ENCODE data around the gene DOK7.
A peak's percentile ranks its signal among the peaks of the same experiment; 100 is the strongest.

Gene DOK7

DNA sequence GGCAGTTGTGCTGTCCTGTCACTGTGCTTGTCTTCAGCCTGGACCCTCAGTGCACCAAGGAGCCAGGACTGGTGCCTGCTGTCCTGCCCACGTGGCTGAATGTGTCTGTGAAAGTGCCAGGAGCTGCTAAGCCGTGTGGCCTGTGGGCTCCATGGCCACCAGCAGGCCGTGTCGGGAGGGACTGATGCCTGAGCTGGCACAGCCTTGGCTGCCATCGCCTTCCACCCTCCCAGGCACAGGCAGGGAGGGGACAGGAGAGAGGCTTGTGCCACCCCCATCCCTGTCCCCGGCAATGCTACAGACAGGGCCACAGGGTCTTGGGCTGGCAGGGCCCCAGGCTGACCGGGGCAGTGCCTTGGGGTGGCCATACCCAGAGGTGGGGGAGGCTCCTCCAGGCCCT is 24.8 kb downstream of the DOK7 start:
- peak; percentile 56 for DNase-seq (ENCODE audit: low spot score)

DNA sequence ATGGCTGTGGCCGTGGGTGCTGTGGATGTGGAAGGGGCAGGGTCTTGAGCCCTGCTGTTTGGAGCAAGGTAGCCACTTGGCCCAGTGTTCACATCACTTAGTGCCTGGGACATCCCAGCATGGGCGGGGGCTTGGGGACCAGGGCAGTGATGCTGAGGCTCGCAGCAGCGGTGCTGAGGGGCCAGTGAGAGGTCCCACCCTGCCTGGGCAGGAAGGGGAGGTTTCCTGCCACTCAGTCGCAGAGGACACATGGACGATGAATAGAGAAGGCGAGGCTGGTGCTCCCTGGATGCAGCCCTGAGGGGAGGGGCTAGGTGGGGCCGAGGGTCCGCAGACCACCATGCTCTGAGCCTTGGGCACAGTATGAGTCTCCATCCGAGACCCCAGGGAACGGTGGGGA is 25.7 kb downstream of the DOK7 start:
- no peak for DNase-seq (ENCODE audit: low spot score)

DNA sequence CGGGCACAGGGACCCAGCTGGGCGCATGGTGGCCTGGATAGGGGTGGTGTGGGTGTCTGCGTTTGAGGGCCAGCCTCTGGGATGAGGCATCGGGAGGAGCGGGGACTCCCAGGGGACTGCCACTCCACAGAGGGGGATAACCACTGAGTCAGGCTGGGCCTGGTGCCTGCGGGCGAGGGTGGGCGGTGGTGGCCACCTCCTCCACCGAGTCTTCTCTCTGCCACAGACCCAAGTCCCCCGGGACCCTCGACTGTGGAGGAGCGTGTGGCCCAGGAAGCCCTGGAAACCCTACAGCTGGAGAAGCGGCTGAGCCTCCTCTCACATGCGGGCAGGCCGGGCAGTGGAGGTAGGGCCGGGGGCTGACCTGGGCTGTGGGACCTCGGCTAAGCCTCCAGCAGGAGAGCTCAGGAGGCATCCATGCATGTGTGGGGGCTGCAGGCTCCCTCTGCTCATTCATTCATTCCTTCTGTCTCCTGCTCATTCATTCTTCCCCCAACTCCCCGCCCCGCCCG is 26.4 kb downstream of the DOK7 start:
- no peak for DNase-seq (ENCODE audit: low spot score)

DNA sequence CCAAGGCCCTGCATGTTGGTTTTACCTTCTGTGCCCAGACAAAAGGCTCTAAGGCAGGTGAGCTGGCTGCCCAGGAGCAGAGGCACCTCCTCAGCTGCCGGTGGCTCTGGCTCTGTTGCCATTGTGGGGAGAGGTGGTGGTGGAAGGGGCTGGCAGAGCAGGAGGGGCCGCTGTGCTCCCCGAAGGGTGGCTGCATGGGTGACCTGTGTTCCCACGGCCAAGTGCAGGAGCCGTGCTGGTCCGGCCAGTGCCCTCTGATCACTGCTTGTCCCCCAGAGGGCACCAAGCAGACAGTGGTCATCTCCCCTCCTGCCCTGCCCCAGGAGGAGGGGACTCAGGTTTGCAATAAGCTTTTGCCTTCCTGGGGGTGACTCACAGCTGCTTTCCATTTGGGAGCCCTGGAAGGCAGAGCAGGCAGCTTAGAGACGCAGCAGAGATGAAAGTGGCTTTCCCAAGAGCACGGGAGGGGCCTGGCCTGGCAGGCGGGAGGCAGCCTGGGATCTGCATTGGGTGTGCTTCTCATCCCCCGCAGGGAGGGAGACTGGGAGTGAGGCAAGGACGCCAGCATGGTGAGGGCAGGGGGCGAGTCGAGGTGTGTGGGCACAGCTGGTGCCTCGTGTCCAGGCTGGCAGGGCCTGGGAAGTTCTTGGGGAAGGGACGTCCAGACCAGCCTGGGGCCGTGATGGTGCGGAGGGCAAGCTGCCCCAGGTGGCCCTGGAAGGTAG is 28.7 kb downstream of the DOK7 start:
- DNase-seq (ENCODE audit: low spot score) = no peak

DNA sequence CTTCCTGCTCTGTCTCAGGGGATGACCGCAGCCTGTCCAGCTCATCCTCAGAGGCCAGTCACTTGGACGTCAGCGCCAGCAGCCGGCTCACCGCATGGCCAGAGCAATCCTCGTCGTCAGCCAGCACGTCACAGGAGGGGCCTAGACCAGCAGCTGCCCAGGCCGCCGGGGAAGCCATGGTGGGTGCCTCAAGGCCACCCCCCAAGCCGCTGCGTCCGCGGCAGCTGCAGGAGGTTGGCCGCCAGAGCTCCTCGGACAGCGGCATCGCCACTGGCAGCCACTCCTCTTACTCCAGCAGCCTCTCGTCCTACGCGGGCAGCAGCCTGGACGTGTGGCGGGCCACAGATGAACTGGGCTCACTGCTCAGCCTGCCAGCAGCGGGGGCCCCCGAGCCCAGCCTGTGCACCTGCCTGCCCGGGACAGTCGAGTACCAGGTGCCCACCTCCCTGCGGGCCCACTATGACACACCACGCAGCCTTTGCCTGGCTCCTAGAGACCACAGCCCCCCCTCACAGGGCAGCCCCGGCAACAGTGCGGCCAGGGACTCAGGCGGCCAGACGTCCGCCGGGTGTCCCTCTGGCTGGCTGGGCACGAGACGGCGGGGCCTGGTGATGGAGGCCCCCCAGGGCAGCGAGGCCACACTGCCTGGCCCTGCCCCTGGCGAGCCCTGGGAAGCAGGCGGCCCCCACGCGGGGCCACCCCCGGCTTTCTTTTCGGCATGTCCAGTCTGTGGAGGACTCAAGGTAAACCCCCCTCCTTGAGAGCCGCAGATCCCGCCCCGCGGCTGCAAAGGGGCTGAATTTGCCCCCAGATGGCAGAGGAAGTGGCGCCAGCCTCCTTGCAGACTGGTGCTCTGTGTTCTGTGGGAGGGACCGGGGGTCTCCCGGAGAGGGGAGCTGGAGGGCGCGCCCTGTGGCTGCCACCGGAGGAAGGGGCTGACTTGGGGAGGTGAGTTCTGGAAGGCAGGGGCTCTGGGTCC is 29.9 kb downstream of the DOK7 start:
- DNase-seq (ENCODE audit: low spot score) = no peak

DNA sequence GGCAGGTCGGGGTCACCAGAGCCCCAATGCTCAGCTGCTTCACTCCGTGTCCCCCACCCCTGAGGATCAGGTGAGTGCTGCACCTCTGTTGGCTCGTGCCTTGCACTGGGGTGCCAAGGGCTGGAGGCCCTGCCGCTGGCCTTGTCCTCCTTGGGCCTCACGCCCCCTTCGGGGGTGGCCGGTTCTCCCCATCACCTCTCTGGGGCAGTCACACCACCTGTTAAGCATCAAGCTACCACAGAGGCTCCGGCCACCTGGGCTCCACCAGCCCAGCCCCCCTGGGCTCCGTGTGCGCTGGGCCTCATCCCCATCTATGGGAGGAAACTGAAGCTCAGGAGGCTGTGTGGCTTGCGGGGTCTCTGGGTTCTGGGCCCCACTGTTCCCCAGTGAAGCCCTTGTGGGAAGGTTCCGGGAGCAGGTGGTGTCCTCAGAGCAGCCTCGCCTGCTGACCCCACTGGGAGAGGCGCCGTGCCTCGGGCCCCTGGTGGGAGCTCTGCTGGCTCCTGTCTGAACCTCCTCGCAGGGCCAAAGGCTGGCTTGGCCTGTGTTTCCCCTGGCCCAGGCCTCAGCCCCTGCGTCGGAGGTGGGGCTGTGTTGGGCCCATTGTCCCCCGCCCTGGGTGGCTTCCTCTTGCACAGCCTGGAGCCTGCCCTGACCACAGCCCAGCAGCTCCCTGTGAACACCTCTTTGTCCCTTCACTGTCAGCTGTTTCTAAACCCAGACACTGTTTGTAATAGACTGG is 30.8 kb downstream of the DOK7 start:
- DNase-seq (ENCODE audit: low spot score) = no peak

DNA sequence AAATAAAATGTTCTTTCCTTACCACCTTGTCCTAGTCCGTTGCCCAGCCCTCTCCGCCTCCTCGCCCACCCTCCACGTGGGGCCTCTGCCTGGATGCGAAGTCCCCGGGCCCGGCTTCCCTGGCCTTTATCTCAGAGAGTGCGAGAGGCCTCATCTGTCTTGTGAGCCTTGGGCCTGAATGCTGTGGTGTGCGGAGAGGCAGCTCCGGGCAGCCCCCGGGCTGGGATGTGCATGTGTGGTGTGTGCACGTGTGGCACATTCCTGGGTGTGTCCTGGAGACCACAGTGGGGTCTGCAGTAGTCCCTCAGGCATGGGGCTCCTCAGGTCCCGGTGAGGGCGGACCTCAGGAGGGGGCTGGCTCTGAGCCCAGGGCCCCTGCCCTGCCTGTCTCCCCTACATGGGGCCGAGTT is 31.4 kb downstream of the DOK7 start:
- DNase-seq (ENCODE audit: low spot score) = no peak

DNA sequence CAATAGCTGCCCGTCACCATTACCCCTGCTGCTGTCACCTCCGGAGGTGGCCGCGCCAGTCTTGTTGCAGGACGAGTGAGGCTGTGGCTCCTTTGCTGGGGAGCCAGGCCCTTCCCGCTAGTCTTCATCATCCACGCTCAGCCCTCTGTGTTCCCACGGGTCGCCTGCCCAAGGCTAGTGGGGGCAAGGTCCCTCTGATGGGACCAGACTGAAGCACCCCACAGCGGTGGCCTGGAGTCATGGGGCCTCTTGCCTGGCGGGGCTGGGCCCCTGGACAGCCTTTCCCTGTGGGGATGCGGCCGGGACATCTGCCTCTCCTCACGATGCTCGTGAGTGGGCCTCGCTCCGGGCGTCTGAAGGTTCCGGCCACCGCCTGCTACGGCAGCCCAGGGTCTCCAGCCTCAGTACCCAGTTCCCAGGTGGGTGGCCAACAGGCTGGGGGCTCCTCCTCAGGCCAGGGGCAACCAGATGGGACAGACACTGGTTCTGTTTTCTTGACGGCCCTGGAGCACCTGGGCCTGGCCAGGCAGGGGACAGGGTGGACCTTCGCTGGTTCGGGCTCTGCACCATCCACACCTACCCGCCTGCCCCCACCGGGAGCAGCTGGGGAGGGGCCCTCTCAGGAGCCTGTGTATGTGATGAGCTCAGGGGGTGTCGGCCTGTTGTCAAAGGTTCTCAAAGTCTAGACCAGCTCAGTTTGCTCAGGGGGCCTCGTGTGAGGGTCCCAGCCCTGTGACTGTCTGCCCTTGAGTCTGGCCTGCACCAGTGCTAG is 32.3 kb downstream of the DOK7 start:
- DNase-seq (ENCODE audit: low spot score) = no peak

DNA sequence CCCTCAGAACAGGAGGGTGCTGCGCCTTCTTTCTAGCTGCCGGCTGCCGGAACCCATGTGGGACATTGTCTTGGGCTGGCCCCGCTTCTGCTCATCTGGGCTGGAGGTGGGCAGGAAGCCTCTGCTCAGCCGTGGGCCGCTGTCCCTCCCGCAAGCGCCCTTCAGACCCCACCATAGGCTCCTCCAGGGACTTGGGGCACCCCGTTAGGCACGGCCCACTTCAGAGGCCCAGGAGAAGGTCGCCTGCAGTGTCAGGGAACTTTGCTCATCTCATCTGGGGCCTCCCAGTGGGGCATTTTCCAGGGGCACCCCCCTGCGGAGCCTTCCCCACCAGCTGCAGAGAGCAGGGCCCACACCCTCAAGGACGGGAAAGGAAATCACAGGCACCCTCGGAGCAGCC is 32.9 kb downstream of the DOK7 start:
- DNase-seq (ENCODE audit: low spot score) = no peak

DNA sequence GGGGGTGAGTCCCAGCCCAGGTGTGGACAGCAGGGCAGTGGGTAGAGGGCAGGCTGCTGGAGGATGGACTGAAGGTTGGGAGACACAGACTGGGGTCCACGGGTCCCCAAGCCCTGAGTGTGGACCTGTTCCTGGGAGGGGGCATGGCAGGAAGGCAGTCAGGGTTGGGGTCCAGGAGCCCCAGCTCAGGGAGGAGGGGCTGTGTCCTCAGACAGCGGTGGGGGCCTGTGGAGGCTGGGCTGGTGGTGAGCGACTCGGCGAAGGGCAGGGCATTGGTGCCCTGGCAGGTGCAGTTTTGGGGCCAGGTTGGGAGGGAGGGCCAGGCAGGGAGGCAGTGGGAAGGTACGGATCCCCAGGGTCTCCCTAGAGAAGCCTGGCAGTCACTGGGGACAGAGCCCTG is 34.0 kb downstream of the DOK7 start:
- DNase-seq (ENCODE audit: low spot score) = no peak

DNA sequence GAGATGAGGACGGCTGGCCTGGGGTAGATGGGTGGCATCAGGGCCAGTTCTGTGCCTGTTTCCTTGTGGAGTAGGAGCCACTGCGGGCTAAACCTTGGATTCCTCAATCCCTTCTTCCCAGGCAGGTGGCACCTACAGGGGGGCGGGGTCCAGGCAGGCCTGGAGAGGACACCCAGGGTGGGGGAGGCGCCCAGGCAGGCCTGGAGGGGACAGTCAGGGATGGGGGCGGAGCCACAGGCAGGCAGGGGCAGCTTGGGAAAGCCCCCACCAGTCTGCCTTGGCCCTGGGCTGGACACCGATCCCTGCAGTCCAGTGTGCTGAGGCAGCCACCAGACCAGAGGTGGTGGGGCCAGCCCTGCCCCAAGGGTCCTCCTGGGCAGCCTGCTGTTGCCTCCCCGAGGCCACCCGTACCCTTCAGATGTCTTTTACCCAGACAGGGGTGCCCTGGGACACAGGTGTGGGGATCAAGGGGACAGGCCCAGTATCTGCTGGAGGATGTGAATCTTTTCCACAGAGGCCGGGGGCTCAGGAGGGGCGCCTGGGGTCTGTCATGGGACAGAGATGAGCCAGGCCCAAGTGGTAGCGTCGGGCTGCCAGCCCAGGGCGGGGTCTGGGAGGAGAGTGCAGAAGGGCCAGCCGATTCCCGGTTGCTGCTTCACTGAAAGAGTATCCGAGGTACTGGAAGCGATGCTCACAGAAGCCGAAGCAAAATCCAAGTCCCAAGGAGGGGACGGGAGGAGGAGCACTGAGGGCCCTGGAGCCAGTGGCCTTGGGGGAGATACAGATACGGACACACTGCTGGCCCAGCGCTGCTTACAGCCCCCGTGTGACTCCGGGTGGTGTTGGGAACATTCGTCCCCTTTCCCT is 34.6 kb downstream of the DOK7 start:
- no peak for DNase-seq (ENCODE audit: low spot score)

DNA sequence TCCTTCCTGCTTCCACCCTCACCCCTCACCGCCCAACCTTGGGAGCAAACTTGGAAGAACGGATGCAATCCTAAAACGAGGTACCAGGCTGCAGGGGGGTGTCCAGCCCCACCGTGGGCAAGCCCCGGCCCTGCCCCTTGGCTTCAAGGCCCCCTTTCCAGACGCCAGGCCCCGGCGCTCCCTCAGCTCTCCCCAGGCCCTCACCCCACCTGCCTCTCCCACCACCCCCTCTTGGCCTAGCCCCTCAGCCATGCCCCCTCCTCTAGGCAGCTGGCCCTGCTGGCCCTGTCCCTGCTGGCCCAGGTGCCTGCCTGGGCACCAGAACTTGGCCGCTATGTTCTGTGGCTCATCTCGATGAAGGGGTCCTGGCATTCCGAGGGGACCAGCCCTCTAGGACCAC is 35.3 kb downstream of the DOK7 start:
- DNase-seq (ENCODE audit: low spot score) = no peak

DNA sequence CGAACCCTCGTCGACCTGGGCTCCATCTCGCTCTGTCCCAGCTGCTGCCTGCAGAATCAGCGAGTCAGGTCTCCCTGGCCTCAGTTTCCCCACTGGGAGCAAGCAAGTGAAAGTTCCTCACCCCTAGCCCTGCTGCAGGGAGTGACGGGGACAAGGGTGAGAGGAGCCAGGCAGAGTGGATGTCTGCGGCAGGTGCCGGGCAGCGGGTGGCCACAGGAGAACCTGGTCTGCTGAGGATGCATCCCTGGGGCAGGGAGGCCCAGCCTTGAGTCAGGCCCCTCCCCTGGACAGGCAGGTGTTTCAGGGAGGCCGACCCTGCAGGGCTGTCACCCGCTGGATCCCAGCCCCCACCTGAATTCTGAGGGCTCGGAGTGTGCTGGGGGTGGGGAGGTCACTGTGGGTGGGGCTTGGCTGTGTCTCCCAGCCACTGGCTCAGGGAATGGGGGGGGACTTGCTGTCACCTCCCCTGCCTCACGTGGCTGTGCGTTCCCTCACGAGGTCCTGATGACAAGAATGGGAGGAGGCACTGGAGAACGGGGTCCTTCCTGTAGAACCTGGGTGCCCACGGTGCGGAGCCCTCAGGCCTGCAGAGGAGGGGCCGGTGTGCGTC is 35.9 kb downstream of the DOK7 start:
- no peak for DNase-seq (ENCODE audit: low spot score)

DNA sequence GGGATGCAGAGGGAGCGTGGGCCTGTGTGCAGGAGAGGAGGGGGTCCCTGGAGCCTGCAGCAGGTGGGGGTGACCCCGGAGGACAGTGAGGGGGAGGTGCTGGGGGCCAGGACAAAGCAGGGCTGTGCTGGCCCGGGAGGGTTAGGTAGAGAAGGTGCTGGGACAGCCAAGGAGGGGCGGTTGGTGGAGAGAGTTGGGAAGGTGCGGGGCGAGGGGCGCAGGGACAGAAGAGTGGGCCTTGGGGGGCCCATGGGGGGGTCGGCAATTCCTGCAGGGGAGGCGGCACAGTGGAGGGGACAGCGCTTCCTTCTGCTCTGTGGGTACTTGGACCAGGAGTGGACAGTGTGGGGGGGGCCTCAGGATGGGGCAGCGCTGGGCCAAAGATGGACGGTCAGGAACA is 36.6 kb downstream of the DOK7 start:
- DNase-seq (ENCODE audit: low spot score) = no peak

DNA sequence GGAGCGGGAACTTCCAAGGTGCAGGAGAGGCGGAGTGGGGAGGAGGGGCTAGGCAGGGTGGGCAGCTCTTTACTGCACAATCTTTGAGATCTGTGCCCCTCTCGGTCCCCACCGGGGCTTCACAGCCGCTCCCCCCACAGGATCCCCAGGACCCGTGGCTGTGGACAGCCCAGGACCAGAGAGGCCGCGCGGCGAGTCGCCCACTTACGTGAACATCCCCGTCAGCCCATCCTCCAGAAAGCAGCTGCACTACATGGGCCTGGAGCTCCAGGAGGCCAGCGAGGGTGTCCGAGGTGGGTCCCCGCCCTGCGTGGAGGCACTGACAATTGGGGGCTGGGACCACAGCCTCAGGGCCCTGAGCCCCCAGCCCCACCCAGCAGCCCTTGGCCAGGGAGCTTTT is 37.0 kb downstream of the DOK7 start:
- DNase-seq (ENCODE audit: low spot score) = no peak

DNA sequence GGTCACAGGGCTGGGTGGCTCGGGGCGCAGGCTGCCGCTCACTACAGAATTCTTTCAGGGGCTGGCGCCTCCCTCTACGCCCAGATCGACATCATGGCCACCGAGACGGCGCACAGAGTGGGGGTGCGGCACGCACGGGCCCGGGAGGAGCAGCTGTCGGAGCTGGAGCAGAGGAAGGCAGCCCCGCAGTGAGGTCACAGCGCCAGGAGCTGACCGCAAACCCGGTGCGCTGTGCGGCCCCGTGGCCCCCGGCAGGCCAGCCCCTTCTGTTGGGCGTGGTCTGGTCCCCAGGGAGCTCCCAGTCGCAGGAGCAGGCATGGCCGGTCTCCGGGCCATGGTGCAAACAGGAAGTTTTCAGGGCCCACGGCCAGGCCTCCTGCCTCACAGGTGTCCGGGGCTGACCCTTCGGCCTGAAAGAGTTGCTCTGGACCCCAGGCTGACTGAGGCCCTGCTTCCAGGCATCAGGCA is 37.6 kb downstream of the DOK7 start:
- no peak for DNase-seq (ENCODE audit: low spot score)

DNA sequence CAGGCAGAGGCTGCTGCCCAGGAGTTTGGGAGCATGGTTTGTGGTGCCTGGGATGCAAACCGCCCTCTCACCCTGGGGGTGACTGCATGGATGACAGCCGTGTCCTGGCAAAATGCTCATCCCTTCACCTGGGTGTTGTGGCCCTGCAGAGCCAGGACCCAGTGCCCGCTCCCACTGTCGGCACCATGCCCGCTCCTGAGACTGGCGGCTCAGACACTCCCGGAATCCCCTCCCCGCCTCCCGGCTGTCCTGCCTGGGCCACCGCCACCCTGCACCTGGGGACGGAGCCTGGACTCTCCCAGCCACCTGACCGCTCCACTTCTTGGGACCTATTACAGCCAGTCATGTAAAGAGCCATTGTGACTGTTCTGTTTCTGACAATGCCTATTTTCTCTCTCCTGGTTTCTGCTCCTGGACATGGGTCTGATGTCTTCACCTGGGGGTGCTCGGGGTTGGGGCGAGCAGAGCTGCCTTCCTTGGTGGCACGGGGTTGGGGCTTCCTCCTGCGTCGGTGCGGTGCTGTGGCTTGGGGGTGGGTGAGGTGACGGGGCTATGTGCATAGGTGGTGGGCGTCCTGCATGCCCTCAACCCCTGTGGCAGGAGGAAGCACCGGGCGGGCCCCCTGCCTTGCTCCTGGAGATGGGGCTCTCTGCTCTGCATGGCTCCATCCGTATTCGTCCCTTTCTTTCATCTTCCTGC is 38.2 kb downstream of the DOK7 start:
- DNase-seq (ENCODE audit: low spot score) = no peak

DNA sequence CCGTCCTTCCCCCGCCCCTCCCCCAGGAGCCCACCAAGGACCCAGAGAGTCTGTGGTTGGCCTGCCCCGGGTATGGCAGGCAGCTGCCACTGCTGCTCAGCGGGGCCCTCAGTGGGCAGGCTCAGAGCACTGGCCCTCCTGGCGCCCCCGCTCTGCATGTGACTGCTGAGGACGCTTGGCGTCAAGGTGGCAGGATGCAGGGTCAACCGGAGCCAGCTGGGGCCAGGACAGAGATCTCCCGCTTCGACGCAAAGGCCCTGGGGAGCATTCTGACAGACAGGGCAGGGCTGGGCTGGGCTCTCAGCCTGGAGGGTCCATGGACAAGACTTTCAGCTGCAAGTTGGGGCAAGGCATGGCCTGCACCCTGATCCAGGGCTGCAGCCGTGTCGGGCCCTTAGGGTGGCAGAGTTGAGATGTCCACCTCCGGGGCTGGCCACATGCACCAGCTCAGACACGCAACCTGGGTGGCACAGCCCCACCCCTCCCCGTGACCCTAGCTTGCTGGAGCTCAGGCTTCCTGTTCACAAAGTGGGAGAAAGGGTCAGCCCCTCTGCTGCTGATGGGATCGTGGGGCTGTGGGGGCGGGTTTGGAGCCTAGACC is 38.8 kb downstream of the DOK7 start:
- no peak for DNase-seq (ENCODE audit: low spot score)

All from Ammon's horn (tissue), 1 donor.